IMR-90 (cell line): Measurements from ENCODE around the gene NUB1. TPM values are rescaled to one million over a fixed set of nuclear protein-coding genes. Genes with fewer than 3 reads are reported as not detected.

Experiments used
- ATAC-seq: fragments of 200-7000 bp; cut with Tn5 transposase; 2 replicates; pipeline ENCODE4 v1.9.1; 2020; ENCODE audit warnings: low read depth, mild to moderate bottlenecking, moderate library complexity
- BruUV-seq: library from RNA; stranded (reverse); fragments of 400-500 nt; replicated peaks from 2 replicates; lab custom pipeline; 2021; lab: Mats Ljungman, UMichigan
- CTCF ChIA-PET: fragments of 300-600 bp; formaldehyde crosslinking; extraction: SDS; loops from one replicate; lab custom pipeline; 2021; ENCODE audit warnings: antibody characterized with exemption; lab: Yijun Ruan, JAX
- POLR2A ChIA-PET: fragments of 300-600 bp; sonication (Branson Sonifier 250); formaldehyde crosslinking; loops from one replicate; lab custom pipeline; 2022; ENCODE audit warnings: antibody characterized with exemption; ENCODE audit not compliant: unreplicated experiment; lab: Charles Lee
- DNase-seq: peaks from one replicate; pipeline ENCODE4 v3.0.0; 2013
- H2AFZ ChIP-seq: replicated peaks from 2 replicates; pipeline ENCODE3; 2013; ENCODE audit warnings: low read length, mild to moderate bottlenecking; ENCODE audit not compliant: poor library complexity
- H2AK5ac ChIP-seq: 2 replicates; pipeline ENCODE4 v1.6.1; 2013; ENCODE audit warnings: low read depth, low read length, inconsistent platforms
- H2AK9ac ChIP-seq: replicated peaks from 2 replicates; pipeline ENCODE3; 2013; ENCODE audit warnings: mild to moderate bottlenecking, low read depth, low read length, moderate library complexity; ENCODE audit not compliant: poor library complexity
- H2BK120ac ChIP-seq: 2 replicates; pipeline ENCODE4 v1.6.1; 2013; ENCODE audit warnings: low read depth, low read length, inconsistent platforms
- H2BK15ac ChIP-seq: 3 replicates; pipeline ENCODE4 v1.6.1; 2013; ENCODE audit warnings: low read depth, low read length, inconsistent platforms
- H2BK20ac ChIP-seq: 2 replicates; pipeline ENCODE4 v1.6.1; 2013; ENCODE audit warnings: low read depth, mild to moderate bottlenecking, inconsistent platforms, low read length, moderate library complexity
- H2BK5ac ChIP-seq: 2 replicates; pipeline ENCODE4 v1.6.1; 2013; ENCODE audit warnings: mild to moderate bottlenecking, low read depth, low read length, inconsistent platforms; ENCODE audit not compliant: poor library complexity, severe bottlenecking
- H3K14ac ChIP-seq: replicated peaks from 2 replicates; pipeline ENCODE4 v1.6.1; 2013; ENCODE audit warnings: low read depth, low read length, inconsistent platforms
- H3K18ac ChIP-seq: 2 replicates; pipeline ENCODE4 v1.6.1; 2013; ENCODE audit warnings: low read depth, low read length, control low read depth
- H3K23ac ChIP-seq: 2 replicates; pipeline ENCODE4 v1.6.1; 2013; ENCODE audit warnings: low read depth, low read length, inconsistent platforms
- H3K27ac ChIP-seq: 2 replicates; pipeline ENCODE4 v1.5.1; 2013; ENCODE audit warnings: mild to moderate bottlenecking, control low read depth, low read length; ENCODE audit not compliant: insufficient read depth
- H3K27me3 ChIP-seq: 2 replicates; pipeline ENCODE4 v1.6.1; 2013; ENCODE audit warnings: low read length; ENCODE audit not compliant: control insufficient read depth, insufficient read depth
- H3K36me3 ChIP-seq: 2 replicates; pipeline ENCODE4 v1.6.1; 2013; ENCODE audit warnings: low read length, mixed read lengths; ENCODE audit not compliant: control insufficient read depth, insufficient read depth
- H3K4ac ChIP-seq: 2 replicates; pipeline ENCODE4 v1.6.1; 2013; ENCODE audit warnings: low read depth, low read length, inconsistent platforms
- H3K4me1 ChIP-seq: 2 replicates; pipeline ENCODE4 v1.6.1; 2013; ENCODE audit warnings: low read length, mixed read lengths; ENCODE audit not compliant: control insufficient read depth, insufficient read depth
- H3K4me2 ChIP-seq: 2 replicates; pipeline ENCODE4 v1.6.1; 2013; ENCODE audit warnings: low read depth, mild to moderate bottlenecking, control low read depth, low read length, moderate library complexity
- H3K4me3 ChIP-seq: 2 replicates; pipeline ENCODE4 v1.5.1; 2013; ENCODE audit warnings: low read depth, mild to moderate bottlenecking, control low read depth, low read length, moderate library complexity; ENCODE audit not compliant: insufficient read depth
- H3K56ac ChIP-seq: 2 replicates; pipeline ENCODE4 v1.6.1; 2013; ENCODE audit warnings: low read length, inconsistent platforms; ENCODE audit not compliant: insufficient read depth; ENCODE audit errors: extremely low read depth
- H3K79me1 ChIP-seq, 2 experiments: 2 replicates each; pipeline ENCODE4 v1.6.1; 2013; ENCODE audit warnings: low read length in 2 of 2, inconsistent platforms in 1 of 2, low read depth in 1 of 2
- H3K9ac ChIP-seq: 2 replicates; pipeline ENCODE4 v1.6.1; 2013; ENCODE audit warnings: low read depth, low read length, control low read depth
- H3K9me1 ChIP-seq: 2 replicates; pipeline ENCODE4 v1.6.1; 2013; ENCODE audit warnings: low read length, inconsistent platforms; ENCODE audit not compliant: insufficient read depth
- H3K9me3 ChIP-seq: 2 replicates; pipeline ENCODE4 v1.6.1; 2013; ENCODE audit warnings: low read length; ENCODE audit not compliant: control insufficient read depth, insufficient read depth
- H4K20me1 ChIP-seq: 2 replicates; pipeline ENCODE4 v1.6.1; 2013; ENCODE audit warnings: low read length, inconsistent platforms; ENCODE audit not compliant: insufficient read depth
- H4K5ac ChIP-seq: 2 replicates; pipeline ENCODE4 v1.6.1; 2013; ENCODE audit warnings: mild to moderate bottlenecking, low read depth, low read length, control low read depth
- H4K8ac ChIP-seq, 2 experiments: 2 replicates each; pipeline ENCODE4 v1.6.1; 2013; ENCODE audit warnings: low read depth in 2 of 2, low read length in 2 of 2, control low read depth in 1 of 2, inconsistent platforms in 1 of 2
- H4K91ac ChIP-seq: 2 replicates; pipeline ENCODE4 v1.6.1; 2013; ENCODE audit warnings: low read depth, low read length, inconsistent platforms; ENCODE audit not compliant: insufficient read depth
- BHLHE40 ChIP-seq: fragments of 150-350 bp; IDR thresholded peaks from 2 replicates; pipeline ENCODE4 v1.6.1; 2016; ENCODE audit warnings: mild to moderate bottlenecking, low read depth, low read length
- CEBPB ChIP-seq: IDR thresholded peaks from 2 replicates; pipeline ENCODE4 v1.6.1; 2012; ENCODE audit warnings: low read depth, low read length, improper control_type of control experiment
- FOS ChIP-seq: fragments of 150-350 bp; IDR thresholded peaks from 2 replicates; pipeline ENCODE4 v1.6.1; 2016; ENCODE audit warnings: low read depth, low read length
- RAD21 ChIP-seq: IDR thresholded peaks from 2 replicates; pipeline ENCODE4 v1.6.1; 2012; ENCODE audit warnings: low read length, improper control_type of control experiment
- RFX5 ChIP-seq: IDR thresholded peaks from 2 replicates; pipeline ENCODE4 v1.8.0; 2012; ENCODE audit warnings: low read depth, mild to moderate bottlenecking, low read length, moderate library complexity
- SMC3 ChIP-seq: fragments of 150-350 bp; IDR thresholded peaks from 2 replicates; pipeline ENCODE4 v1.6.1; 2016; ENCODE audit warnings: low read depth, mild to moderate bottlenecking, antibody characterized with exemption, low read length, moderate library complexity
- WGBS, 2 experiments: methylation state at CpG; one replicate each; pipeline versions ENCODE4 v1.1.5 to v1.1.7; 2013; ENCODE audit warnings: missing lambda C conversion rate in 2 of 2; ENCODE audit not compliant: insufficient read length in 1 of 2; ENCODE audit errors: extremely low coverage in 2 of 2; 5-methylcytosine and 5-hydroxymethylcytosine counted together
- dilution Hi-C: fragments of 300-500 bp; cut with HindIII; formaldehyde crosslinking; loops from one replicate; pipeline ENCODE4 v1.14.3; 2018; ENCODE audit warnings: low sequenced_read_pairs; ENCODE audit not compliant: unreplicated experiment
- in situ Hi-C: fragments of 300-500 bp; cut with MboI; formaldehyde crosslinking; loops from 3 replicates; pipeline ENCODE4 v1.14.3; 2019; ENCODE audit warnings: low sequenced_read_pairs, inconsistent platforms, mixed read lengths
- intact Hi-C: fragments of 100-400 bp; cut with micrococcal nuclease; formaldehyde crosslinking; loops from 2 replicates; pipeline ENCODE4 v1.10.0; 2022
- polyA plus RNA-seq, 3 experiments: library from polyadenylated mRNA; depleted of rRNA; stranded (reverse); fragments of >200 nt; gene quantifications; 2 replicates each; pipeline ENCODE4 v1.2.3, GENCODE V29; 2012; ENCODE audit warnings: low replicate concordance in 1 of 3
- total RNA-seq: library from RNA; depleted of rRNA; stranded (reverse); fragments of >200 nt; gene quantifications from 2 replicates; pipeline ENCODE4 v1.2.3, GENCODE V29; 2012
- TF ChIP-seq, protein P1 (sequence below): fragments of 150-350 bp; IDR thresholded peaks from 2 replicates; pipeline ENCODE4 v1.6.1; 2017; ENCODE audit warnings: mild to moderate bottlenecking, antibody characterized with exemption, low read length, low read depth

Gene NUB1
- total and polyA plus RNA-seq, 2 of the 4 experiments (the other 2 are of a cell fraction): 20.1 to 29.7 TPM

DNA sequence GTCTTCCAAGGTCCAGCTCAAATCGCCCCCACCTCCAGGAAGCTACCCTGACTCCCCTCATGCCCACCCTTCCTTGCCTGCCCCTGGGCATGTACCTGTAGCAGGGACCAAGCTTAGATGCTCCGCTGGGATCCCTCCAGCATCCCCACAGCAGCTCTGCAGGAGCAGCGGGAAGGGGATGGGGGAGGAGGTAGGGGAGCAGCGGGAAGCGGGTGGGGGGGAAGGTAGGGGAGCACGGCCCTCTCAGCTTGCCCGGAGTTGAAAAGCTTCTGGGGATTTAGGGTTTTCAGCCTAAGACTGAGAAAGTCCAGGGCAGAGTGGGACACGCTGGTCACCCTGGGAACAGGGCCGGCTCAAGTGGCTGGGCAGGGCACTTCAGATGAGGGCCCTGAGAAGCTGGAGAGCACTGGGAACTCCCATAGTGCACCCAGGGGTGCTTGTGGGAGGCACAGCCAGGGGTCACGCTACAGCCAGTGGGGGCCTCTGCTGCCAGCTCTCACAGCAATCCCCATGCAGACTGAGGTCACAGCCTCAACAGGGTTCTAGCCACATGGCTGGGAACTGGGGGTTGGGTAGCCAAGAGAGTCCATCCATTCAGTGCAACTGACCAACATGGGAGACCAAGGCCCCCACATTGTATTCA lies 54.8 kb downstream of the NUB1 start:
- H3K9ac ChIP-seq: no peak overlapping the region
- no peak overlapping the region for H4K8ac ChIP-seq
- H3K4ac ChIP-seq: no peak overlapping the region
- no peak overlapping the region for H3K18ac ChIP-seq
- no peaks in the 10 kb centered on the region for H3K9me1 ChIP-seq
- no TSS peak for BruUV-seq
- no peak overlapping the region for H2BK5ac ChIP-seq
- dilution Hi-C loops: no loop called here
- H2AFZ ChIP-seq: no peak overlapping the region
- no peaks in the 10 kb centered on the region for H3K4me1 ChIP-seq
- DNase-seq: no peak
- no peak overlapping the region for H2BK120ac ChIP-seq
- H3K27me3 ChIP-seq: peaks cover 16% of the 10 kb centered on the region
- H3K56ac ChIP-seq: no peak overlapping the region
- ChIA-PET CTCF (no interaction called here), POLR2A (no interaction called here)
- H2AK9ac ChIP-seq: no peak overlapping the region
- H2BK15ac ChIP-seq: no peak overlapping the region
- H3K4me3 ChIP-seq: no peak overlapping the region
- no peak overlapping the region for H3K4me2 ChIP-seq
- no peak overlapping the region for H4K91ac ChIP-seq
- in situ Hi-C loops: no loop called here
- no peak overlapping the region for H4K5ac ChIP-seq
- H2AK5ac ChIP-seq: no peak overlapping the region
- no peak overlapping the region for H3K14ac ChIP-seq
- TF ChIP-seq RFX5 (no peak), RAD21 (no peak), BHLHE40 (no peak), CEBPB (no peak), SMC3 (no peak), FOS (no peak)
- TF ChIP-seq, protein P1, sequence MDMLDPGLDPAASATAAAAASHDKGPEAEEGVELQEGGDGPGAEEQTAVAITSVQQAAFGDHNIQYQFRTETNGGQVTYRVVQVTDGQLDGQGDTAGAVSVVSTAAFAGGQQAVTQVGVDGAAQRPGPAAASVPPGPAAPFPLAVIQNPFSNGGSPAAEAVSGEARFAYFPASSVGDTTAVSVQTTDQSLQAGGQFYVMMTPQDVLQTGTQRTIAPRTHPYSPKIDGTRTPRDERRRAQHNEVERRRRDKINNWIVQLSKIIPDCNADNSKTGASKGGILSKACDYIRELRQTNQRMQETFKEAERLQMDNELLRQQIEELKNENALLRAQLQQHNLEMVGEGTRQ: no peak
- H3K9me3 ChIP-seq: no peaks in the 10 kb centered on the region
- 75% methylated on average over 2 of the region's 10 CpGs; no CpG with 5 or more reads in 1 of the 2 experiments for WGBS, 2 experiments
- ATAC-seq: no peak
- H3K79me1 ChIP-seq: no peaks in the 10 kb centered on the region
- no peaks in the 10 kb centered on the region for H4K20me1 ChIP-seq
- H2BK20ac ChIP-seq: no peak overlapping the region
- intact Hi-C loops: no loop called here
- no peaks in the 10 kb centered on the region for H3K36me3 ChIP-seq
- H3K27ac ChIP-seq: no peak overlapping the region
- H3K23ac ChIP-seq: no peak overlapping the region
